ENCODE results near the gene SMARCC2.

SMARCC2 gene

DNA sequence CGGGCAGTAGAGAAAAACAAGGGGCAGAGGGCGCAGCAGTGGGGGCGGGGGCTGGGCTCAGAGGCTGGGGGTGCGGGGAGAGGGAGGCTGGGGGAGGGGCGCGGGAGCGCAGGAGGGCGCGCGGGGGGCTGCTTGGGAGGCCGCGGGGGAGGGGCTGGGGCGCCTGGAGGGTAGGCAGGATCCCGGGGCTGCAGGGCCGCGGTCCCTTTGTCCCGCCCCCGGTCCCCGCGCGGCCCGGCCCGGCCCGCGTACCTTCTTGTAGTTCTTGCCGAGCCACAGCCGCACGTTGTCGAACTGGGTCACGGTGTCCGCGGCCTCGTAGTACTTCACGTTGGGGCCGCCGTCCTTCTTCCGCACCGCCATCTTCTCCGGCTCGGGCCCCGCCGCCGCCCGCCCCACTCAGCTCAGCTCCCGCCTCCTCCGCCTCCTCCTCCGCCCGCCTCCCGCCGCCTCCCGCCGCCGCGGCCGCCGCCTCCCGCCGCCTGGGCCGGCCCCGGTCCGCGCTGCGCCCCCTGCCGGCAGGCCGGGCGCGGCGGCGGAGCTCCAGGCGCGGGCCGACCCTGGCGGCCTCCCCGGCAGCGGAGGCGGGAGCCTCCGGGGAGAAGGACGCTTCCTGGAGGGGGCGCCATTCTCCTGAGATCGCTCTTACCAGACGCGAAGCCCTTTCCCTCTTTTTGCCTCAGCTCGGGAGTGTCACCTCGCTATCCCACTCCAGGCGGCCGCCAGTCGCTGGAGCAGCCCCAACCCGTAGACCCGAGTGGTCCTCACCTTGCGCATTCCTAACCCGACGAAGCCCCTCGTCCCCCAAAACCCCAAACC is at the start of gene SMARCC2:
TSS of gene SMARCC2 (minus strand) at position 385 of the 819 bp plus-strand sequence. CDS start at position 363, 22 bp downstream.
- Histone ChIP-seq H3K36me3 (ENCODE audit: control insufficient read depth, insufficient read depth, low read length) (peaks cover 6% of the 10 kb centered on the region), H3K4me3 (replicated peaks; ENCODE audit: low read depth, low read length) (peak within 1 kb of the TSS; percentile 89), H3K27me3 (replicated peaks; ENCODE audit: control insufficient read depth, insufficient read depth, low read length) (no peaks in the 10 kb centered on the region)
- DNase-seq (ENCODE audit: extremely low read depth, insufficient read length), result peak; percentile 87
- TF ChIP-seq, protein P1, sequence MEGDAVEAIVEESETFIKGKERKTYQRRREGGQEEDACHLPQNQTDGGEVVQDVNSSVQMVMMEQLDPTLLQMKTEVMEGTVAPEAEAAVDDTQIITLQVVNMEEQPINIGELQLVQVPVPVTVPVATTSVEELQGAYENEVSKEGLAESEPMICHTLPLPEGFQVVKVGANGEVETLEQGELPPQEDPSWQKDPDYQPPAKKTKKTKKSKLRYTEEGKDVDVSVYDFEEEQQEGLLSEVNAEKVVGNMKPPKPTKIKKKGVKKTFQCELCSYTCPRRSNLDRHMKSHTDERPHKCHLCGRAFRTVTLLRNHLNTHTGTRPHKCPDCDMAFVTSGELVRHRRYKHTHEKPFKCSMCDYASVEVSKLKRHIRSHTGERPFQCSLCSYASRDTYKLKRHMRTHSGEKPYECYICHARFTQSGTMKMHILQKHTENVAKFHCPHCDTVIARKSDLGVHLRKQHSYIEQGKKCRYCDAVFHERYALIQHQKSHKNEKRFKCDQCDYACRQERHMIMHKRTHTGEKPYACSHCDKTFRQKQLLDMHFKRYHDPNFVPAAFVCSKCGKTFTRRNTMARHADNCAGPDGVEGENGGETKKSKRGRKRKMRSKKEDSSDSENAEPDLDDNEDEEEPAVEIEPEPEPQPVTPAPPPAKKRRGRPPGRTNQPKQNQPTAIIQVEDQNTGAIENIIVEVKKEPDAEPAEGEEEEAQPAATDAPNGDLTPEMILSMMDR (IDR thresholded peaks at IDR 0.05; ENCODE audit: insufficient read depth, low read length, poor library complexity, severe bottlenecking), result peak; percentile 62

GRCh38 chr12:56237552-56237951 is 48.3 kb upstream of the SMARCC2 start:
- TF ChIP-seq, protein P1 (IDR thresholded peaks at IDR 0.05; ENCODE audit: insufficient read depth, low read length, poor library complexity, severe bottlenecking), result no peak
- Histone ChIP-seq H3K4me3 (replicated peaks; ENCODE audit: low read depth, low read length) (no peak overlapping the region), H3K27me3 (replicated peaks; ENCODE audit: control insufficient read depth, insufficient read depth, low read length) (no peaks in the 10 kb centered on the region), H3K36me3 (ENCODE audit: control insufficient read depth, insufficient read depth, low read length) (no peaks in the 10 kb centered on the region; the same call in none of the 2 replicates)
- DNase-seq (ENCODE audit: extremely low read depth, insufficient read length), result no peak

- Histone ChIP-seq H3K4me3 (replicated peaks; ENCODE audit: low read depth, low read length) (no peak overlapping the region), H3K36me3 (ENCODE audit: control insufficient read depth, insufficient read depth, low read length) (no peaks in the 10 kb centered on the region; the same call in 1 of the 2 replicates), H3K27me3 (replicated peaks; ENCODE audit: control insufficient read depth, insufficient read depth, low read length) (no peaks in the 10 kb centered on the region)
- TF ChIP-seq, protein P1 (IDR thresholded peaks at IDR 0.05; ENCODE audit: insufficient read depth, low read length, poor library complexity, severe bottlenecking), result no peak
- no peak for DNase-seq (ENCODE audit: extremely low read depth, insufficient read length)
Observed at GRCh38 chr12:56236985-56237384, 47.7 kb upstream of the SMARCC2 start.

DNA sequence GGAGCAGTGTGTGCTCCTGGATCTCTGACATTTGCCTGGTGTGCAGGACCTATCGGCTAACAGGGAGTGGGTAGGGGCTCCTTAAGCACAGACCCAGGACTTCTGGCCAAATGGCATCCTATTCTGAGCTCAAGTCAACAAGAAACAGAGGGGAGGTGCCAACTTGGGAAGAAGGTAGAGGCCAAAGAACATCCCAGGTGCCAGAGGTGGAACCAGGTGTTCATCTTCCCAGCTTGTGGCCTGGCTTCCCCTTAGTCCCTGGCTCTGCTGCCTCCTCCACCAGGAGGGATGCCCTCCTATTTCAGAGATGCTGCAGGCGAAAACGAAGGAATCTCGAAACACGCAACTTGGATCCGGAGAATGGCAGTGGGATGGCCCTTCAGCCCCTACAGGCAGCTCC is 46.8 kb upstream of the SMARCC2 start:
- Histone ChIP-seq H3K36me3 (ENCODE audit: control insufficient read depth, insufficient read depth, low read length) (no peaks in the 10 kb centered on the region; the same call in 1 of the 2 replicates), H3K27me3 (replicated peaks; ENCODE audit: control insufficient read depth, insufficient read depth, low read length) (no peaks in the 10 kb centered on the region), H3K4me3 (replicated peaks; ENCODE audit: low read depth, low read length) (no peak overlapping the region)
- no peak for DNase-seq (ENCODE audit: extremely low read depth, insufficient read length)
- TF ChIP-seq, protein P1 (IDR thresholded peaks at IDR 0.05; ENCODE audit: insufficient read depth, low read length, poor library complexity, severe bottlenecking), result no peak

- no peak for DNase-seq (ENCODE audit: extremely low read depth, insufficient read length)
- Histone ChIP-seq H3K4me3 (replicated peaks; ENCODE audit: low read depth, low read length) (no peak overlapping the region), H3K36me3 (ENCODE audit: control insufficient read depth, insufficient read depth, low read length) (no peaks in the 10 kb centered on the region; the same call in 1 of the 2 replicates), H3K27me3 (replicated peaks; ENCODE audit: control insufficient read depth, insufficient read depth, low read length) (no peaks in the 10 kb centered on the region)
- TF ChIP-seq, protein P1 (IDR thresholded peaks at IDR 0.05; ENCODE audit: insufficient read depth, low read length, poor library complexity, severe bottlenecking), result no peak
Observed at GRCh38 chr12:56234746-56235436, 45.6 kb upstream of the SMARCC2 start.

Data from GM06990 (cell line).